Mesendoderm (in vitro differentiated cells): ENCODE results near the gene RASL10A.

Source experiments
- DNase-seq: peaks from one replicate; pipeline ENCODE4 v3.0.0; 2013
- H2AK5ac ChIP-seq: 2 replicates; pipeline ENCODE4 v1.6.1; 2013; ENCODE audit warnings: low read length, inconsistent platforms
- H2BK120ac ChIP-seq: 2 replicates; pipeline ENCODE4 v1.6.1; 2013; ENCODE audit warnings: low read depth, mild to moderate bottlenecking, low read length, moderate library complexity, mixed read lengths
- H2BK15ac ChIP-seq: replicated peaks from 2 replicates; pipeline ENCODE4 v1.6.1; 2013; ENCODE audit warnings: low read depth, mild to moderate bottlenecking, moderate library complexity
- H2BK5ac ChIP-seq: 2 replicates; pipeline ENCODE4 v1.6.1; 2013; ENCODE audit warnings: low read length, inconsistent platforms
- H3K18ac ChIP-seq: 2 replicates; pipeline ENCODE4 v1.6.1; 2013; ENCODE audit warnings: mild to moderate bottlenecking, low read length, mixed read lengths
- H3K23ac ChIP-seq: one replicate; pipeline ENCODE4 v1.6.1; 2013; ENCODE audit warnings: low read length
- H3K27ac ChIP-seq: 2 replicates; pipeline ENCODE4 v1.5.1; 2013; ENCODE audit warnings: low read depth, mild to moderate bottlenecking, inconsistent platforms, low read length, moderate library complexity
- H3K27me3 ChIP-seq: 2 replicates; pipeline ENCODE4 v1.6.1; 2013; ENCODE audit warnings: low read length, control low read depth, mild to moderate bottlenecking, inconsistent platforms; ENCODE audit not compliant: insufficient read depth, poor library complexity
- H3K36me3 ChIP-seq: 2 replicates; pipeline ENCODE4 v1.6.1; 2013; ENCODE audit warnings: low read length, inconsistent platforms; ENCODE audit not compliant: control insufficient read depth, insufficient read depth
- H3K4ac ChIP-seq: one replicate; pipeline ENCODE4 v1.6.1; 2013; ENCODE audit warnings: low read depth, mild to moderate bottlenecking, low read length, moderate library complexity
- H3K4me1 ChIP-seq: 2 replicates; pipeline ENCODE4 v1.6.1; 2013; ENCODE audit warnings: low read depth, low read length, inconsistent platforms; ENCODE audit not compliant: control insufficient read depth
- H3K4me2 ChIP-seq: 2 replicates; pipeline ENCODE4 v1.6.1; 2013; ENCODE audit warnings: low read length
- H3K4me3 ChIP-seq: 2 replicates; pipeline ENCODE4 v1.5.1; 2013; ENCODE audit warnings: mild to moderate bottlenecking, low read length
- H3K56ac ChIP-seq: one replicate; pipeline ENCODE4 v1.6.1; 2013; ENCODE audit warnings: low read length
- H3K79me1 ChIP-seq: 2 replicates; pipeline ENCODE4 v1.6.1; 2013; ENCODE audit warnings: low read length, inconsistent platforms
- H3K79me2 ChIP-seq: 2 replicates; pipeline ENCODE4 v1.6.1; 2013; ENCODE audit warnings: mild to moderate bottlenecking, low read length; ENCODE audit not compliant: control insufficient read depth, insufficient read depth
- H3K9ac ChIP-seq: 2 replicates; pipeline ENCODE4 v1.6.1; 2013; ENCODE audit warnings: low read length, inconsistent platforms
- H4K5ac ChIP-seq: one replicate; pipeline ENCODE4 v1.6.1; 2013; ENCODE audit warnings: low read length
- H4K8ac ChIP-seq: one replicate; pipeline ENCODE4 v1.6.1; 2013; ENCODE audit warnings: low read depth, mild to moderate bottlenecking, control low read depth, low read length, moderate library complexity
- WGBS: extraction: QIAGEN DNeasy Blood & Tissue Kit; methylation state at CpG from one replicate; pipeline ENCODE4 v1.1.7; 2013; ENCODE audit warnings: low lambda C conversion rate, missing lambda C conversion rate; ENCODE audit not compliant: insufficient coverage; ENCODE audit errors: extremely low coverage; 5-methylcytosine and 5-hydroxymethylcytosine counted together

RASL10A gene

GRCh38 chr22:29298641-29299040 lies 16.9 kb downstream of the RASL10A start:
- WGBS = no CpG with 5 or more reads among the region's 8 CpGs

GRCh38 chr22:29292379-29292778 lies 23.1 kb downstream of the RASL10A start:
- H3K9ac ChIP-seq = no peak overlapping the region
- H3K56ac ChIP-seq = no peak overlapping the region
- H3K79me2 ChIP-seq = peaks cover 18% of the 10 kb centered on the region
- no peak overlapping the region for H3K4me2 ChIP-seq
- H4K5ac ChIP-seq = no peak overlapping the region
- H3K27ac ChIP-seq = no peak overlapping the region
- no peak overlapping the region for H3K4ac ChIP-seq
- no peak overlapping the region for H4K8ac ChIP-seq
- no peak overlapping the region for H2AK5ac ChIP-seq
- no peaks in the 10 kb centered on the region for H3K4me1 ChIP-seq
- H3K27me3 ChIP-seq = no peaks in the 10 kb centered on the region
- H3K36me3 ChIP-seq = peaks cover 31% of the 10 kb centered on the region
- H2BK15ac ChIP-seq = no peak overlapping the region
- no peak overlapping the region for H2BK5ac ChIP-seq
- no peak overlapping the region for H3K23ac ChIP-seq
- no peak overlapping the region for H3K4me3 ChIP-seq
- no peak overlapping the region for H3K18ac ChIP-seq
- no peak overlapping the region for H2BK120ac ChIP-seq
- no peak for DNase-seq
- H3K79me1 ChIP-seq = peaks cover 19% of the 10 kb centered on the region

More at GRCh38 chr22:29298641-29299040, 16.9 kb downstream of the RASL10A start:
- Histone ChIP-seq H3K4ac (no peak overlapping the region), H3K4me2 (no peak overlapping the region), H4K8ac (no peak overlapping the region), H3K56ac (no peak overlapping the region), H3K79me1 (peaks cover 9% of the 10 kb centered on the region), H3K23ac (no peak overlapping the region), H2BK120ac (no peak overlapping the region), H3K9ac (no peak overlapping the region), H2AK5ac (no peak overlapping the region), H3K18ac (no peak overlapping the region), H3K27me3 (no peaks in the 10 kb centered on the region), H3K4me1 (no peaks in the 10 kb centered on the region), H3K4me3 (no peak overlapping the region), H3K36me3 (peaks cover 40% of the 10 kb centered on the region), H2BK5ac (no peak overlapping the region), H3K27ac (no peak overlapping the region), H2BK15ac (no peak overlapping the region), H4K5ac (no peak overlapping the region), H3K79me2 (no peaks in the 10 kb centered on the region)
- DNase-seq = no peak

GRCh38 chr22:29291215-29291614 lies 24.3 kb downstream of the RASL10A start:
- Histone ChIP-seq H3K79me2 (peaks cover 21% of the 10 kb centered on the region), H4K5ac (no peak overlapping the region), H2BK120ac (no peak overlapping the region), H3K9ac (no peak overlapping the region), H2BK15ac (no peak overlapping the region), H3K27me3 (no peaks in the 10 kb centered on the region), H2AK5ac (no peak overlapping the region), H3K36me3 (peaks cover 25% of the 10 kb centered on the region), H3K18ac (no peak overlapping the region), H3K4ac (no peak overlapping the region), H3K4me2 (no peak overlapping the region), H2BK5ac (no peak overlapping the region), H4K8ac (no peak overlapping the region), H3K4me1 (no peaks in the 10 kb centered on the region), H3K23ac (no peak overlapping the region), H3K56ac (no peak overlapping the region), H3K4me3 (no peak overlapping the region), H3K27ac (no peak overlapping the region), H3K79me1 (peaks cover 20% of the 10 kb centered on the region)
- no CpG with 5 or more reads among the region's 7 CpGs for WGBS
- peak; percentile 48 for DNase-seq

- H3K9ac ChIP-seq = no peak overlapping the region
- no peak overlapping the region for H3K4me3 ChIP-seq
- WGBS = no CpG with 5 or more reads among the region's 5 CpGs
- no peak overlapping the region for H3K23ac ChIP-seq
- no peak overlapping the region for H2BK5ac ChIP-seq
- no peaks in the 10 kb centered on the region for H3K4me1 ChIP-seq
- H3K27ac ChIP-seq = no peak overlapping the region
- peaks cover 23% of the 10 kb centered on the region for H3K79me2 ChIP-seq
- H3K36me3 ChIP-seq = peaks cover 19% of the 10 kb centered on the region
- no peak overlapping the region for H2BK15ac ChIP-seq
- peaks cover 15% of the 10 kb centered on the region for H3K79me1 ChIP-seq
- H4K8ac ChIP-seq = no peak overlapping the region
- no peak overlapping the region for H3K4me2 ChIP-seq
- no peak overlapping the region for H3K56ac ChIP-seq
- H3K18ac ChIP-seq = no peak overlapping the region
- no peak overlapping the region for H2BK120ac ChIP-seq
- H4K5ac ChIP-seq = no peak overlapping the region
- H2AK5ac ChIP-seq = no peak overlapping the region
- no peak overlapping the region for H3K4ac ChIP-seq
- DNase-seq = no peak
- H3K27me3 ChIP-seq = no peaks in the 10 kb centered on the region
Observed at GRCh38 chr22:29290061-29290460, 25.4 kb downstream of the RASL10A start.

GRCh38 chr22:29288837-29289236 lies 26.7 kb downstream of the RASL10A start:
- Histone ChIP-seq H3K4me3 (no peak overlapping the region), H3K23ac (no peak overlapping the region), H3K18ac (no peak overlapping the region), H2AK5ac (no peak overlapping the region), H2BK15ac (no peak overlapping the region), H3K4me2 (no peak overlapping the region), H3K27ac (no peak overlapping the region), H3K79me1 (peaks cover 21% of the 10 kb centered on the region), H2BK5ac (no peak overlapping the region), H2BK120ac (no peak overlapping the region), H3K4me1 (no peaks in the 10 kb centered on the region), H3K56ac (no peak overlapping the region), H3K79me2 (peaks cover 29% of the 10 kb centered on the region), H3K9ac (no peak overlapping the region), H3K4ac (no peak overlapping the region), H4K8ac (no peak overlapping the region), H3K36me3 (peaks cover 24% of the 10 kb centered on the region), H4K5ac (no peak overlapping the region), H3K27me3 (no peaks in the 10 kb centered on the region)
- no CpG with 5 or more reads among the region's 2 CpGs for WGBS
- DNase-seq = no peak

GRCh38 chr22:29284196-29284595 lies 31.3 kb downstream of the RASL10A start:
- Histone ChIP-seq H3K27me3 (no peaks in the 10 kb centered on the region), H2BK5ac (no peak overlapping the region), H3K56ac (no peak overlapping the region), H3K4me3 (no peak overlapping the region), H2BK15ac (no peak overlapping the region), H2AK5ac (no peak overlapping the region), H3K79me1 (peaks cover 17% of the 10 kb centered on the region), H3K9ac (no peak overlapping the region), H3K4me2 (no peak overlapping the region), H3K4me1 (no peaks in the 10 kb centered on the region), H3K36me3 (peaks cover 32% of the 10 kb centered on the region), H3K18ac (no peak overlapping the region), H4K5ac (no peak overlapping the region), H2BK120ac (no peak overlapping the region), H3K27ac (no peak overlapping the region), H3K23ac (no peak overlapping the region), H3K79me2 (peaks cover 37% of the 10 kb centered on the region), H3K4ac (no peak overlapping the region), H4K8ac (no peak overlapping the region)
- DNase-seq = no peak
- no CpG with 5 or more reads among the region's 3 CpGs for WGBS
